Islet precursor cell (in vitro differentiated cells): ENCODE results near the gene FMN2.

Experiments used
- DNase-seq: peaks from one replicate; pipeline ENCODE4 v3.0.0-alpha.2; 2018

FMN2 gene

DNA sequence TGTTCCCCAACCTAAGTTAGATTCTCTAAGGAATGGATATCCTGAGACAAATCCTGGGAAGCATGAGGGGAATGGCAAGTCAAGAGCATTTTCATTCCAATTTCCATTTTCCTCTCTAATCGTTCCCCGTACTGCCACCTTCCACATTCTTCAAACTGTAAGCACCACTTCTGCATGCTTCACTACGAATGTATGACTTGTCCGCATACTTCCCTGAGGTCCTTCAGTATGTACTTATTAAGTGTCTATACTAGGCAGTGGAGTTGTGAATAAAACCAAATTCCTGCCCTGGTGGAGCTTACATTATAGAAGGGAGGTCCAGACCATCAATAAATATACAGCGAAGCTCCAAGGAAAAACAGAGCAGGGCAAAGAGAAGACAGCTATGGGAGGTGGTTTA, 365.5 kb downstream of the FMN2 start:
- no peak for DNase-seq

DNA sequence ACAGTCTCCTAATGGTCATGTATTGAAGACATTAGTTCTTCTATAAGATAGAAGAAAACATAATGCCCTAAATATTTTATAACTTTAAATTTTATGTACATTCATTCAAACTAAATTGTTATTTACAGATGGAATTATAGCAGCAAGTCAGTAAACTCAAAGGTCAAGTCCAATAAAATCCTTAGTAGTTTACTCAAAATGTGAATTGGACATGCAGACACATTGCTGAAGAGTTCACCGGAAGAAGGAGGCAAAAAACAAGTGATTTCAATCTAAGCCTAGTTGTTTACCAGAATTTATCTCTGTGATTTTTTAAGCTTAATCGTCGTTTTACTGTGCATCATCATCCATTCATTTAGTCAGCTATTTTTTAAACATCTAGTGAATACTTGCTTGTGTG, 370.6 kb downstream of the FMN2 start:
- no peak for DNase-seq

DNA sequence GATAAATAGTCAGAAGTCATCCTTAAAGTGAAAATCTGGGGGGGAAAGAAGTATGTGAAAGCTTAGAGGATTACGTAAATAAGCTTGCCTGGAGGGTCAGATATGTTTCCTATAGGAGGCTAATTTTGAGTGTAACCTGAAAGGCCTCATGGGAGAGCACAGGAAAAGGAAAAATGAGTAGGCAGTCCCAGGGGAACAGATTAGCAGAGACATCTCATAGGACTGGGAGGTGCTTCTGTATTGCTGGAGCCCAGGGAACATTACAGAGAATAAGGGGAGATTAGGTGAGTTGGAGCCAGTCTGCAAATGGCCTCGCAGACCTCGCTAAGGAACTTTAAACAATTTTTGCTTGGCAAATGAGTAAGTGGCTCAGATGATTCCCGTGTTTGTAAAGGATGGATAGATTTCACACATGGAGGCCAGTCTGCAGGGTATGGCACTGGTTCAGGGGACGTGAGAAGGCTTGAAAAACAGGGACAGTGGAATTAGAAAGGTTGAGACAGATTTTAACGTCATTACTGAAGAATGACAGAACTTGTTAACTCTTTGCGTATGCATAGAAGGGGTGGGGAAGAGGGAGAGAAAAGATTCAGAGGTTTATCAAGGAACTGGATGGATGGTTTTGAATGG, 371.2 kb downstream of the FMN2 start:
- no peak for DNase-seq

DNA sequence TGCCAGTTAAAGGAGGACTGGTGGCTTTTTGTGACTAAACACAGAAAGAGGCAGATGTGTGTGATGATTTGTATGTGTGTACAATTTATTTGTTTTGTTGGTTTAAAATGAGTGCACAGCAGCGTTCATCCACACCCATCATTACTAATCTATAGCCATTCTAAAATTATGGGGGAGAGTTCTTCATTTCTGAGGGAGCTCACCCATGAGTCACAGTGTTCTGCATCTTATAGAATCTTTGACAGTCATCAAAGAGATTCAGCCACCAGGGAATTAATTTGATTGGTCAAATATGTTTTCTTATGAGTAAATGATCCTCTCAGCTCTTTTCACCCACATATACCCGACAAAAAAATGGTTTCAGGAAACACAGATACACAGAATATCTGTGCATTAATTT, 372.4 kb downstream of the FMN2 start:
- no peak for DNase-seq

DNA sequence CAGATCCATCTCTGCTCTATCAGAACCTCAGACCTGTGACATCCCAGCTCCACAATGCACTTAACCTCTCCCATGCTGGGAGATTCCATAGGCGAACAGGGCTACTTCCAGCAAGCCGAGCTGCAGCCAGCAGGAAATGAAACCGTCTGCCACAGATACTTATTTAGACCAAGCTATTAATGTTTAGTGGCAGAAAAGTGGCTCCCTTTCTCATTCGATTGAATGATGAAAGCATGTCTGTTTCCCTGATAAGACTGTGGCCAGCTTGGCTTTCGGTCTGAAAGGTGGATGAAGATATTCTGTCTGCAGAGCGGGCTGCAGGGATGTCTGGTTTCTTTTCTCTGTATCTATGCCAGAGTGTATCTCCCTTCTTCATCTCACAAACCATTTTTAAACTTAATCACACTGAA, 373.9 kb downstream of the FMN2 start:
- peak; percentile 85 for DNase-seq

DNA sequence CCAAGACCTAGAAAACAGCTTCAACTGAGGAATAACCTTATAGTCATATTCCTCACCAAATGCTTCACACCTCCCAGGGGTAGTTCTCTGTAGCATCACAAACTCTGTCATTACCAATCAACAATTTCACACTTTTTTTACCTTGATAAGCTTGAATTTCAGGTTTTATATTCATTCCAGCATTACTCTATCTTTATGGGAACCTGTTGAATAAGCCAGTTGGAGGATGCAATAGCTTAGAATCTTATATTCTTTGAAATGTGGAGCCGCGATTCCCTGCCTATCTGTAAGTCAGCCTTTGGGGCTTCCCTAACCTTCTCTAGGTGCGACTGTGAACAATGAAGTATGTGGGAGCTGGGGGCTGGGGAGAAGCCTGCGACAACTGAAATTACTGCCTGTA, 374.8 kb downstream of the FMN2 start:
- DNase-seq, result no peak

DNA sequence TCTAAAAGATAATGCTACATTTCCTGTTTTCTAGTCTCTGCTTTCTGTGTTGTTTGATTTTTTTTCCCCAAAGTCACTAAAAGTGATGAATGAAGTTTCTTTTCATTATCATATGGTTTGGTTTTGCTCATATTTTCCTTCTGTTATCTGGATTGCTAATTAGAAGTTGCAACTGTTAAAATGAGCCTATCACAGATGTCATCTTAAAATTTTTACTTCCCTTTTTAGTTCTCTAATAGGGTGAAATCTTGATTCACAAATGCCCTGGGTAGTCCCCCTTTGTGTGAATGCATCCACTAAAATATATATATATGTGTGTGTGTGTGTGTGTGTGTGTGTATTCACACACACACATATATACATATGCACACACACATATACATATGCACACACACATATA, 376.2 kb downstream of the FMN2 start:
- no peak for DNase-seq

DNA sequence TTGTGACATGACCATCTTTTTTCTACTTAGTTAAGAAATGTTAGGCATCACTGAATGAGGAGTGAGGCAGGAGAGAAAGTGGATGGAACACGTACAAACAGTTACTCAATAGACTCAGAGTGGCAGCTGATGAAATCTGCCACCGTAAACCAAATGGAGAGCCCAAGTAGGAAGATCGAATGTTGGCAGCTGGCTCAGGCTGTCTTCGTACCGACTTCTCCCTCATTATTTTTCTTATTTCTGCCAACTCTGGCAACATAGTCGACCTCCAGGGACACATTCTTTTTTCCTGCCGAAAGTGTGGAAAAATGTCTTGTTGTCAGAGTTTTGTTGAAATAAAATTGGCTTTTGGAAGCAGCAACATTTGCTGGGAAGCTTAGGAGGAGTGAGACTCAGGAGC, 377.0 kb downstream of the FMN2 start:
- no peak for DNase-seq

DNA sequence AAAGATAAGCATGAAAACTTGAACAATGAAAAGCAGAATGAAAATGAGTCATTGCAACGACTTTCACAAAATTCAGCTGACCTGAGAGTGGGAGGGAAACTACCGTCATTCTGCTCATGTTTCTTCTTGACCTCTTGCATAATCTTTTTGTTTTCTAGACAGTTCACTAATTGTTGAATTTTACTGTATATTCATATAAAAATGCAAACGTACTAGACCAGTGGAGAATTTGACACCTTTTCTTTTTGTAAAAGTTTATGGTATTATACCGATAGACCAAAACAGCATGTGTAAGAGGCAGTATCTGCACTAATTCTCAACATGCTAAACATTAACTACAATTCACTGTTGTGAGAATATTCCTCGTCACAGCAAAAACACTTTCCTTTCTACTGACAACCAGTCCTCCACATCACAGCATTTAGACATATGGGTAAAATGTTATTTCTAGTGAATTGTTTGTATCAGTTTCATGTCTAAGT, 382.5 kb downstream of the FMN2 start:
- DNase-seq, result no peak

DNA sequence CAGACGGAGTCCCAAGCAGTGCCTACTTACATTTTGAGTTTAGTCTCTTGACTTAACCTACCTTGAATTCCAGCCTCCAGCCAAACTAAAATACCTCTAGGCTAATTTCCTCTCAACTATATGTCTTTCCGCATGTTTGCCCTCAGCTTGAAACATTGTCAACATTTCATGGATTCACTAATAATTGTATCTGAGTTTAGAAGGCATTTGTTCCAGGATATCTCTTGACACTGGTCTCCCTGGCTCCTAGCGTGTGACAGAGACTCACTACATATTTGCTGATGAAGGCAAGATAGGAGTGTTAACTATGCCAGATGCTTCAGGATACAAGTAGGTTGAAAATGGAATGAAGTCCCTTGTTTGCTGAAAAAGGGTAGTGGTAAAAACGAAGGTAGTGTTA, 384.1 kb downstream of the FMN2 start:
- DNase-seq, result no peak

DNA sequence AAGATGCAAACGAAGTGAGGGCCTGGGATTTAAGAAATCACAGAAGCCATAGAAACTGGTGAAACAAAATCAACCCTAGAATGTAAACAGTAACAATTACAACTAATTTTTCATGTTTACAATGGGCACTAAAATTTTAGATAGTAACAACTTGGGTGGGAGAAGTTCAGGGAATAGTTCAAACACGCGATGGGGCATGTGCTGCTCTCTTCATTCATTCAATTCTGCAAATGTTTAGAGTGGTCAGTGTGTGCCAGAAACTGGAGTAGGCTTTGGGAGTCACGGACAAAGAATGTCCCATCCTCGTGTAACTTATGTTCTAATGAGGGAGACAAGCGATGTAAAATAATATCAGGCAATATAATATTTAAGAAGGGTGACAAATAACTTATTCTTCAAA, 386.9 kb downstream of the FMN2 start:
- no peak for DNase-seq

DNA sequence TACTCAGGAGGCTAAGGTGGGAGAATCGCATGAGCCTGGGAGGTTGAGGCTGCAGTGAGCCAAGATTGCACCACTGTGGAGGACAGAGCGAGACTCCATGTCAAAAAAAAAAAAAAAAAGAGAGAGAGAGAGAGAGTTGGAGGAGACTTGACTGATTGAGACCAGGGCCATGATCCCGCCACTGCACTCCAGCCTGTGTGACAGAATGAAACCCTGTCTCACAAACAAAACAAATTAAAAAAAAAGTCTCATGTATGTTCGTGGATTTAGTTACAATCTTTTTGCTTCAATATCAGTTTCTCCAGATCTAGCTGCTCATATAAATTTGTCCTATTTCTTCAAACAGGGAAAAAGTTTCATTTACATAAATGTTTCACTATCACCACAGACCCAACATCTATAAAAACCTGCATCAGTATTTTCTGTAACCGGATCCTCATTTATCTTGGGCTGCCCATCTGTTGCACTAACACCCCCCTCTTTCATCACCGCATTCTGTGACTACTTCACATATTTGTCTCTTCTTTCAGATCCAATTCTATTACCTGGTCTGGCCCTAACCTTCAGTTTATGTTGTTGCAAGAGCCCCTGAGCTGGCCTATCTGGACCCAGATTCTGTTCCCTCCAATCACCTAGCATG, 393.2 kb downstream of the FMN2 start:
- DNase-seq, result no peak

DNA sequence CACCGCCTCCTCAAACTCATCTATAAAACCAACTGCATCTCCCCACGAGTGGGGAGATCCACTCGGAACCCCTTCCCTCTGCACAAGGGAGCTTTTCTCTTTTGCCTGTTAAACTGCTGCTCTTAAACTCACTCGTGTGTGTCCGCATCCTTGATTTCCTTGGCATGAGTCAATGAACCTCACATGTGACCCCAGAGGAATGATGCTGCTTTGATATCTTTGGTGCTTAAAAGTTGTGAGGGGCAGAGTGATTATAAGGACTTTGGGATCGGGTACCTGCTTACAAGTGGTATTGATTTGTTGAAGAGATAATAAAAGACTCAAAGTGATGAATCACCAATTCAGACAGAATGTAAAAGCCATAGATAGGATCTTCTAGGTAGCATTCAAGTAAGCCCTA, 394.9 kb downstream of the FMN2 start:
- DNase-seq, result no peak

DNA sequence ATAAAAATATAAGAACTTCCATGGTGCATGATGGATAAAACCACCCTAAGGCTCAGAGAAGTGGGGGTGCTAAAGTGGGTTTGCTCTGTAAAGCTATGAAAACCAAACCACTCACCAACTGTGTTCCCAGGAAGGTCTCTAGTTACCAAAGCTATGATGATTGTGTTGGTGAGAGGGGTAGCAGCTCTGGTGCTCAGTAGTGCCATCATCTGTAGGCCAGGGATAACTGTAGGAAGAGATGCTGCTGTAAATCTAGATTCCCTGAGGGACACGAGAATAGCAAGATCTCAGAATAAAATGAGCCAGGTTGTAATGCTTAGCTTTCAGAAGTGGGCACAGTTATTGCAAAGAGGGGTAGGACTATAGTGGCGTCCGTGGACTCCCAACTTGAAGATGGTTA, 395.8 kb downstream of the FMN2 start:
- no peak for DNase-seq

DNA sequence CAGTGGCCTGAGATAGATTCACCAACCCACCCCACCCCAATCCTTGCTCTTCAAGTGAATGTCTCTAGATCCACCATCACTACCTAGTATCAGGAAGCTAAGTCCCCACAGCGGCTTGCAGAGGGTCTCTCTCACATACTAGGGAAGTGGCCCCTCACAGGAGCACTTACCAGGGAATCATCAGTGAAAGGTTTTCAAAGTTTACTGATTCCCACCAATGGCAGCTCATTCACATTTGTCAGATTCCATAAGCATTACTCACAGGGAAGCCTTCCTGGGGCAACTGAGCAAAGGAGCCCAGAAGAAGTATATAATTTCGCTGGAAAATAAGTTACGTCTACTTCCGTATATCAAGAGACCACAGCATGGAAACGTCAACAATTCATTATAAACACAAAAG, 399.5 kb downstream of the FMN2 start:
- peak; percentile 69 for DNase-seq

DNA sequence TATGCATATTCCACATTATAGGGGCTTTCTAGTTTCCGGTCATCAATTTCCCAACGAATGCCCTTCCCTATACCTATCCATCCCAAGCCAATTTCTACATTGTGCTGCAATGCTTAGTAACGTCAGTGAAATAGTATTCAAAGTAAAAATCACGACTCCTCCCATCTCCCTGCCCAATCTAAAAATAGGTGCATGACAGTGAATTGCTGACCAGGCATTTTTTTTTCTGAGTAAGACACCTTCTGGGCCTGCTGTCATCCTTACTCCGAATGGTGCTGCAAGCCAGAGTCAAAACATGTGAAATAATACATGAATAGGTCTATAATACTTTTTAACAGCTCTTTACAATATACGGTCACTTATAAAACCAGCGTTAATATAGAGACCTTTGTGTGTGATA, 400.1 kb downstream of the FMN2 start:
- DNase-seq, result no peak

DNA sequence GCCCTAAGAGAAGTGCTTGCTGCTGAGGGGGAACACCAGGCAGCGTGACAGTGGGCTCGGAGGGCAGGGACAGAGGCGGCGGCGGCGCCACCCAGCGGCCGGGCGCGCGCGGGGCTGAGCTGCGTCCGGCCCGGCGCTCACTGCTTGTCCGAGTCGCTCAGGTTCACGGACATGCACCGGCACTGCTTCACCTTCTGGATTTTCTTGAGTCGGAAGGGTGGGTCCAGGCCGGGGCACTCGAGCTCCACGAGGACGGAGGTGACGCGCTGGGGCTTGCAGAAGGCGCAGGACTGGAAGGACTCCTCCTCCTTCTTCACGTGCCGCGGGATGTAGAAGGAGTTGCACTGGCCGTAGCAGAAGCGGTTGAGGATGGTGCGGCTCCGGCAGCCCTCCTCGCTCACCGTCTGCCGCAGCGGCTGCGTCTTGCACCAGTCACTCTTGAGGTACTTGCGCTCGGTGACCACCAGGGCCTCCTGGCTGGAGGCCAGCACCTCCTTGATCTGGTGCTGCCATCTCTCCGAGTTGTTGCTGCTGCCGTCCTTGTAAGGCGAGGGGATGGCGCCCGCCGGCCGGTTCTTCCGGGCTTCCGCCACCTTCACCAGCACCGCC, 401.3 kb downstream of the FMN2 start:
- peak; percentile 94 for DNase-seq

DNA sequence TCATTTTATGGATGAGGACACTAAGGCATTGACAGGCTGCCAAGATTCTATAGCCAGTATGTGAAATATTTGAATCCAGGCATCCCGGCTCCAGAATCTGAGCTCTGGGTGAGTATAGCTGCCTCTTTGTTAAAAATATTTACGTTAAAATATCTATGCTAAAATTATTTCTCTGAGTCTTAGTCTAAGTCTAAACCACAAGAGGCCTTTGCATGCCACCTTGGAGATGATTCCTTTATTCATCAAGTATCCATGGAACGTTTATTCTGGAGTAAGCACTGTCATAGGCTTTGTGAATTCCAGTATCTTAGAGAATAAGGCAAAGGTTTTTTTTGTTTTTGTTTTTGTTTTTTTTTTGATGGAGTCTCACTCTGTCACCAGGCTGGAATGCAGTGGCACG, 403.9 kb downstream of the FMN2 start:
- DNase-seq, result no peak

DNA sequence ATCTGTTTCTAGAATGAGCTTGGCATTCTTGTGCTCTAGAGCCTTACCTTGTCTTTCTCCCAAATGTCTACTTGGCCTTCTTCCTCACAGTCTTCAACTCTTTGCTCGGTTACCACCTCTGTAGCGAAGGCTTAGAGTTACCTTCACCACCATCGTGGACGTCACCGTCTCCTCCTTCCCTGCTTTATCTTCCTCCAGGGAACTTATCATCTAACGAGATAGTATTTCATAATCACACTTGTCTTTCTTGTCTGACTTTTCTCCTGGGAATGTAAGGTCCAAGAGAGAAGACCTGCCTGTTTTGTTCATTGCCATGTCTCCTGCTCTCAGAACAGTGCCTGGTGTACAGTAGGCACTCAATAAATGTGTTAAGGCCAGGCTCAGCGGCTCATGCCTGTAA, 404.7 kb downstream of the FMN2 start:
- no peak for DNase-seq

DNA sequence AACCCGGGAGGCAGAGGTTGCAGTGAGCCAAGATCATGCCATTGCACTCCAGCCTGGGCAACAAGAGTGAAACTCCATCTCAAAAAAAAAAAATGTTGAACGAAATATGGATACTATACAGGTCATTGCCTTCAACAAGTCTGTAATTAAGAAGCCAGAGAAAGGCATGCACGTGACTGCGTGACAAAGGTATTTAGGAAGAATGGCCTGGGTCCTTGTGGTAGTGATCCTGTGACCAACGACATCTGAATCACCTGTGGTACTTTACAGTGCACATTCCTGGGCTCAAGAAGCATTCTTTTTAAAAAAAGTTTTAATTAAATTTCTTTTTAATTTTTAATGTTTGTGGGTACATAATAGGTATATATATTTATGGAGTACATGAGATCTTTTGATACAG, 405.3 kb downstream of the FMN2 start:
- DNase-seq, result peak; percentile 85

DNA sequence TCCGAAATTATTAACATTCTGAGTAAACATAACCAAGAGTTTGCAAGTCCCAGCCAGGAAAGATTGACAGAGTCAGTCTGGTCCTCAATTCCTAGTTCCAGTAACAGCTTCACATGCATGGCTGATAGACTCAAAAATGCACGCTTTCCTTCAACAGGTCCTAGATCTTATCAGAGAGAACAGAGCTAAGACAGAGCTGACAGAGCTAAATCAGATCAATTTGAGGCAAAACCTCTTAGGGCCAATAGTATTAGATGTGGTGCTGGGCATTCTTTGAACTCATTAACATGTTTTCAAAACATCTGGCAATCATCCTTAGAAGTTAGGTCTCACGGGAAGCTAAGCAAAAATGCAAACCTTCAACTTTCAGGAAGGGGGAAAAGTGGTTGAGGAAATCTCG, 406.2 kb downstream of the FMN2 start:
- peak; percentile 72 for DNase-seq

DNA sequence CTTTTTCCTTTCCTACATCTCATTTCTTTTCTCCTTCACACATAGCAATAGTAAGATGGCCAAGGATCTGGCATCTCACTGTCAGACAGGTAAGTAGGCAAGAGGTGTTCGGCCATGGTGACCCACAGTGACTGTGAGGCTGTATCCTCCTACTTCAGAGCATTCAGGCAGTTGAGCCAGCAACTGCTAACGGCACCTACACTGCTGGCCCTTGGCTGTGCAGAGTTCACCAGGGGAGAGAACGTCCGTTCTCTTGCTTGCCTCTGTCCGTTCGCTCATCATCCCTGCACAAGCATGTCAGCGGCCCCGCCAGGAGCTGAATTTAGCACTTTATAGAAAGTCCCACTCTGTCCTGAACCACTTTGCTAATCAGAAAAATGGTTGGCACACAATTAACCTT, 406.7 kb downstream of the FMN2 start:
- DNase-seq, result peak; percentile 67

DNA sequence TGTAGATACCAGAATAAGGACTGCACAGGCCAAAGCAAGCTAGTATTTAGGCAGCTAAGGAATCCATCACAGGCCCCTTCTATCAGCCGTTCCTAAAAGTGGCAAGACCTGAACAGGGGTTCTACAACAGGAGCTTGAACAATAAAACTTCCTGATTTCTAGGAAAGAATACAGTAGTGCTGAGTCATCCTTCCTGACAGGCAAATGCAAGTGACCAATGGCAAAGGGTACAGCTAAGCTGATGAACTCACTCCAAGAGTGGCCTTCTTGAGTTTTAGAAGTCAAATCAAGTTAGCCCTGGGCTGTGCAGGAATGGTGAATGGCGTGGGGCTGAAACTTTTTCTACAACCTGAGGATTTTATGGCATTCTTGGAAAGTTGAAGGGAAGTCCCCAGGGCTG, 407.3 kb downstream of the FMN2 start:
- DNase-seq, result peak; percentile 94

DNA sequence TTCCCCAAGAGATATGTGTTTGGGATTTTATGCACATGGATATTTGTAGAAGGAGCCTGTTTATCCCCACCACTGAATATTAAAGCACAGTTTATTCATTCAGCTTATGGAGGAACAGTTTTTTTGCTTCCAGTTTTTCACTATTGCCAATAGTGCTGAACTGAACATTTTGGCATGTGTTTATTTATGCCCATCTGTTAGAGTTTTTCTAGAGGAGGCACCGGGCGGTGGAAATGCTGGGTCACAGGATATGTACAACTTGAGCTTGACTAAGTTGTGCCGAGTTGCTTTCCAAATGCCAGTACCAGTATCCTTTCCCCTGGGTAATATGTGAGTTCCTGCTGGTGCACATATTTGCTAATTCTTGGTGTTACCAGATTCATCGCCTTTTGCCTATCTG, 409.0 kb downstream of the FMN2 start:
- DNase-seq, result no peak

DNA sequence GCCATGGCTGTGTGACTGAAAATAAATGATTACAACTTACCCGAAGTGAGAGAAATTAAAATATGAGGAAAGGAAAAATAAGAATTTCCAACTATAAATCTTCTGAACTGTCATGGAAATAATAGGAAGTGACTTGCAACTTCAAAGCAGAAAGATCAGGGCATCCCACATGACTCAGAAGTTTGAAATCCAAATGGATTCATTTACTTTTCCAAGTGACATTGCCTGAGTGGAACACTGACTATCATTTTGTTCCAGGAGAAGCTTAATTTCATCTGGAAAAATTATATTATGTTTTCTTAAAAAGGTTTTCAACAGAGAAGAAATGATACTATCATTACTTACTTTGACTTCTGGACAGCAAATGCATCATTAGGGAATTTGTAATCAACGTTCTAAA, 409.4 kb downstream of the FMN2 start:
- no peak for DNase-seq
